ENCODE data around the gene MDN1.

DNA sequence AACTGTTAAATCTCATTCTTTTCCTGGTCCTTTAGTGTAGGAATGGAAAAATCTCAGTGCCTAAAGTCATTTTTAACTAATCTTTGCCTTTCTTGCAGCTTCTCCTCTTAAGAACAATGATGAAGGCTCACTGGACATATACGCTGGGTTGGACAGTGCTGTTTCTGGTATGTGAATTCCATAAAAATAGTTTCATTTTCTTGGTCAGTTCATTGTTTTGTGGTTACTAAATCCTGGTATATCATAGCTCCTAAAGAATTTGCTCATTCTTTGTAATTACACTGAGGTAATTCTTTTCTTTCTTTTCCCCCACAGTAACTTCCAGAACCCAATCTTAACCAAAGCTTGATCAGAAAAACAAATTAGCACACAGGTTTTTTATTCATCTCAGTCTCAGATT is 33.5 kb upstream of the MDN1 start:
- TF ChIP-seq, protein P1, sequence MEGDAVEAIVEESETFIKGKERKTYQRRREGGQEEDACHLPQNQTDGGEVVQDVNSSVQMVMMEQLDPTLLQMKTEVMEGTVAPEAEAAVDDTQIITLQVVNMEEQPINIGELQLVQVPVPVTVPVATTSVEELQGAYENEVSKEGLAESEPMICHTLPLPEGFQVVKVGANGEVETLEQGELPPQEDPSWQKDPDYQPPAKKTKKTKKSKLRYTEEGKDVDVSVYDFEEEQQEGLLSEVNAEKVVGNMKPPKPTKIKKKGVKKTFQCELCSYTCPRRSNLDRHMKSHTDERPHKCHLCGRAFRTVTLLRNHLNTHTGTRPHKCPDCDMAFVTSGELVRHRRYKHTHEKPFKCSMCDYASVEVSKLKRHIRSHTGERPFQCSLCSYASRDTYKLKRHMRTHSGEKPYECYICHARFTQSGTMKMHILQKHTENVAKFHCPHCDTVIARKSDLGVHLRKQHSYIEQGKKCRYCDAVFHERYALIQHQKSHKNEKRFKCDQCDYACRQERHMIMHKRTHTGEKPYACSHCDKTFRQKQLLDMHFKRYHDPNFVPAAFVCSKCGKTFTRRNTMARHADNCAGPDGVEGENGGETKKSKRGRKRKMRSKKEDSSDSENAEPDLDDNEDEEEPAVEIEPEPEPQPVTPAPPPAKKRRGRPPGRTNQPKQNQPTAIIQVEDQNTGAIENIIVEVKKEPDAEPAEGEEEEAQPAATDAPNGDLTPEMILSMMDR (IDR thresholded peaks at IDR 0.05) = no peak
- TF ChIP-seq POLR2A (IDR thresholded peaks at IDR 0.05) (no peak), EP300 (IDR thresholded peaks at IDR 0.05) (no peak)

Measured in sigmoid colon (tissue), 4 donors.